ENCODE results near the gene GGA2. TPM values are rescaled to one million over a fixed set of nuclear protein-coding genes. Genes with fewer than 3 reads are reported as not detected.

Gene GGA2
- total and polyA plus RNA-seq, 7 donors = 13.2 to 55.7 (median 29.6) TPM

DNA sequence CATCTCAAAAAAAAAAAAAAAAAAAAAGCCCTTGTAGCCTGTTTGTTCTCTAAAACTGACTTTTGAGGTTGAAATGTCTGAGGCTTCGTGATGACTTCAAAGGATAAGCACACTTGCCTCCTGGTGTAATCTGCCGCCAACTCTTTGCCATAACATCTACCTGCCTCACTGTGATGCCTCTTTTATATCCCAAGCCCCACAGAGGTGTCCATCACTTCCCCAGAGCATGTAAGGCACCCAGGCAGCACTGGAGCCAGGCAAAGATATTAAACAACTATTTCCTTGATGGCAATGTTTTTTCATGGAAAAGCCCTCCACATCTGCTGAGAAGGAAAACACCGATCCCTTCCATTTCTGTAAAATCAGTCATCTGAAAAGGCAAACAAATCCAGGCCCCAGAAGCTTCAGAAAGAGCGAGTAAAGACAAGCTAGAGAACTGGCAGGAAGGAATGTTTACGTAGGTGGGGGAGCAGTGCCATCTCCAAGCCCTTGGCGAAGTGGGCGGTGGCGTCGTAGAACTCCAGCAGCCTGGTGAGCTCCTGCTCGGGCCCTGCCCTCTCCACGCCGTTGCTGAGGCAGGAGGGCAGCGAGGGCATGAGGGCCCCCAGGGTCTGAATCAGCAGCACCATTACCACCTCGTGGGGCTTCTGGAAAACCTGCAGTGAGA lies 85.9 kb downstream of the GGA2 start:
- Histone ChIP-seq H3K27me3 (no peaks in the 10 kb centered on the region), H3K4me1 (peaks cover 0 to 34% (median 25%) of the 10 kb centered on the region in 4 donors), H3K27ac (peak overlapping the region; percentile 88 to 96 (median 94)), H3K9me3 (no peaks in the 10 kb centered on the region), H3K4me3 (no peak overlapping the region), H3K36me3 (peaks cover 0 to 12% (median 0%) of the 10 kb centered on the region in 4 donors)
- DNase-seq = peak; percentile 89
- intact Hi-C loops (cut with DNase I) = loop anchor here (5.0 to 10.0 kb wide), 4 partner anchors 107 to 1070 kb away; no protein-coding TSS in a partner anchor
- peak in 3 of 4 donors; percentile 19 to 50 (median 39) for TF ChIP-seq POLR2AphosphoS5 (IDR thresholded peaks at IDR 0.05)
- TF ChIP-seq EP300 (IDR thresholded peaks at IDR 0.05) = peak in 1 of 4 donors; percentile 48
- no peak for TF ChIP-seq POLR2A (IDR thresholded peaks at IDR 0.05)
- TF ChIP-seq, protein P1, sequence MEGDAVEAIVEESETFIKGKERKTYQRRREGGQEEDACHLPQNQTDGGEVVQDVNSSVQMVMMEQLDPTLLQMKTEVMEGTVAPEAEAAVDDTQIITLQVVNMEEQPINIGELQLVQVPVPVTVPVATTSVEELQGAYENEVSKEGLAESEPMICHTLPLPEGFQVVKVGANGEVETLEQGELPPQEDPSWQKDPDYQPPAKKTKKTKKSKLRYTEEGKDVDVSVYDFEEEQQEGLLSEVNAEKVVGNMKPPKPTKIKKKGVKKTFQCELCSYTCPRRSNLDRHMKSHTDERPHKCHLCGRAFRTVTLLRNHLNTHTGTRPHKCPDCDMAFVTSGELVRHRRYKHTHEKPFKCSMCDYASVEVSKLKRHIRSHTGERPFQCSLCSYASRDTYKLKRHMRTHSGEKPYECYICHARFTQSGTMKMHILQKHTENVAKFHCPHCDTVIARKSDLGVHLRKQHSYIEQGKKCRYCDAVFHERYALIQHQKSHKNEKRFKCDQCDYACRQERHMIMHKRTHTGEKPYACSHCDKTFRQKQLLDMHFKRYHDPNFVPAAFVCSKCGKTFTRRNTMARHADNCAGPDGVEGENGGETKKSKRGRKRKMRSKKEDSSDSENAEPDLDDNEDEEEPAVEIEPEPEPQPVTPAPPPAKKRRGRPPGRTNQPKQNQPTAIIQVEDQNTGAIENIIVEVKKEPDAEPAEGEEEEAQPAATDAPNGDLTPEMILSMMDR (IDR thresholded peaks at IDR 0.05) = no peak
- WGBS, 2 donors = 34 to 72% methylated on average over 14 of the region's 14 CpGs

DNA sequence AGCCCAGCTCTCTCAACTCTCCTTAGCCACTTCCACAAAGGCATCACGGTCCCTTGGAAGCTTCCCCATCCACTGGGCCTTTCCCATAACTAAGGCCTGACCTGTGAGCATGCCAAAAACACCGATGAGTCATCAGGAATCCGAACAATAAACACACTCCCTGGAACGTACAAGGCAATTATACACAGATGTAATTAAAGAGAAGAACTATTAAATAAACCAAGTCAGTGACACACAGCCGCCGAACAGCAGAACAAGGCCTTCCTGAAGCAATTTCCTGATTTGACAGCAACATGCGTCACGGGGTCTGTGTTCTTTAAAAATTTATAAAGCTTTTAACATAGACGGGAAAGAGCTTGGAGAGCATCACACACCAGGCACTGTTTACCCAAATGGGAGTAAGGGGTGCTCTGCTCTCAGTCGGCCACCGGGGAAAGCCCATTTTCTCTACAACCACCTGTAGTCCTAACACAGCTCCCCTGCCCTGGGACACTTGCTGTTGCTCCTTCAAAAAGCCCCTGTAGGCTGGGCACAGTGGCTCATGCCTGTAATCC lies 86.7 kb downstream of the GGA2 start:
- Histone ChIP-seq H3K36me3 (peaks cover 0 to 9% (median 0%) of the 10 kb centered on the region in 4 donors), H3K27me3 (no peaks in the 10 kb centered on the region), H3K4me3 (no peak overlapping the region), H3K4me1 (peaks cover 0 to 34% (median 25%) of the 10 kb centered on the region in 4 donors), H3K27ac (peak overlapping the region; percentile 88 to 96 (median 94)), H3K9me3 (no peaks in the 10 kb centered on the region)
- peak; percentile 97 for DNase-seq
- TF ChIP-seq EP300 (IDR thresholded peaks at IDR 0.05) = peak; percentile 76 to 98 (median 94)
- TF ChIP-seq, protein P1 (IDR thresholded peaks at IDR 0.05) = no peak
- no peak for TF ChIP-seq POLR2A (IDR thresholded peaks at IDR 0.05)
- TF ChIP-seq POLR2AphosphoS5 (IDR thresholded peaks at IDR 0.05) = peak; percentile 81 to 96 (median 90)
- intact Hi-C loops (cut with DNase I) = loop anchor here (5.0 to 10.0 kb wide), 4 partner anchors 106 to 1069 kb away; no protein-coding TSS in a partner anchor
- WGBS, 2 donors = 9 to 46% methylated on average over 11 of the region's 11 CpGs

GRCh38 chr16:23420011-23420410 lies 90.3 kb downstream of the GGA2 start:
- Histone ChIP-seq H3K27ac (peak overlapping the region in 3 of 4 donors; percentile 20 to 60 (median 24)), H3K9me3 (no peaks in the 10 kb centered on the region), H3K4me3 (no peak overlapping the region), H3K36me3 (peaks cover 3 to 40% (median 21%) of the 10 kb centered on the region in 4 donors), H3K27me3 (no peaks in the 10 kb centered on the region), H3K4me1 (peaks cover 0 to 28% (median 21%) of the 10 kb centered on the region in 4 donors)
- no peak for DNase-seq
- intact Hi-C loops (cut with DNase I) = loop anchor here (5.0 to 10.0 kb wide), 4 partner anchors 103 to 1065 kb away; no protein-coding TSS in a partner anchor
- TF ChIP-seq POLR2AphosphoS5 (IDR thresholded peaks at IDR 0.05) (no peak), EP300 (IDR thresholded peaks at IDR 0.05) (no peak), POLR2A (IDR thresholded peaks at IDR 0.05) (no peak)
- TF ChIP-seq, protein P1 (IDR thresholded peaks at IDR 0.05) = no peak
- WGBS, 2 donors = 82 to 93% methylated on average over 5 of the region's 5 CpGs

DNA sequence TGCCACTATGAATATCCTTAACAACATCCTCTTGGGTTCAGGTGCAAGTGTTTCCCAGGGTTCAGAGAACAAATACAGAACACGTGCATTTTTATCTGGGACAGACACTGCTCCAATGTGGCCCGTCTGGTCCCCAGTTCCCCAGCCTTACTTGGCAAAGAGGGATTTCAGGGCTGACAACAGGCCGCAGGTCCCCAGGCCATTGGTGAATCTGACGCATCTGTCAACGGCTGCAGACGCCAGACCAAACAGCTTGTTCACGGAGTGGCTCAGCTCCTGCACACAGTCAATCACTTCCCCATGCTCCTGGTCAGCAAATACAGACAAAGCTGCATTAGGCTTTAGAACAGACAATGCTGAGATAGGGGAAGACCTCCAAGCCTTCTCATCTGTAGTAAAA lies 93.5 kb downstream of the GGA2 start:
- no peak overlapping the region for H3K4me3 ChIP-seq
- H3K4me1 ChIP-seq = peaks cover 0 to under 1% (median 0%) of the 10 kb centered on the region in 4 donors
- WGBS, 2 donors = 84 to 94% methylated on average over 7 of the region's 7 CpGs
- H3K36me3 ChIP-seq = peaks cover 3 to 71% (median 25%) of the 10 kb centered on the region in 4 donors
- no peak overlapping the region for H3K27ac ChIP-seq
- no peaks in the 10 kb centered on the region for H3K9me3 ChIP-seq
- intact Hi-C loops (cut with DNase I) = no loop called here
- DNase-seq = no peak
- H3K27me3 ChIP-seq = no peaks in the 10 kb centered on the region
- TF ChIP-seq EP300 (IDR thresholded peaks at IDR 0.05) (no peak), POLR2AphosphoS5 (IDR thresholded peaks at IDR 0.05) (no peak), POLR2A (IDR thresholded peaks at IDR 0.05) (no peak)
- TF ChIP-seq, protein P1 (IDR thresholded peaks at IDR 0.05) = no peak

Data from sigmoid colon (tissue), 7 donors.